HG03175 (cell line): Measurements from ENCODE around the gene HMOX1.
"Not testable (repeated sequence)": the region's sequence is repeated elsewhere in the genome, so short reads cannot be mapped to it uniquely, and the experiment has no call there.

Experiments
- ATAC-seq: cut with Tn5 transposase; IDR thresholded peaks from one replicate; pipeline ENCODE4 v1.9.1; 2021; ENCODE audit warnings: mild to moderate bottlenecking, moderate library complexity; ENCODE audit not compliant: unreplicated experiment

Gene HMOX1

GRCh38 chr22:35349704-35350538 lies 31.0 kb upstream of the HMOX1 start:
- no peak for ATAC-seq

GRCh38 chr22:35350539-35351503 lies 30.1 kb upstream of the HMOX1 start:
- peak; percentile 68 for ATAC-seq

GRCh38 chr22:35352214-35353111 lies 28.4 kb upstream of the HMOX1 start:
- ATAC-seq: peak; percentile 35

DNA sequence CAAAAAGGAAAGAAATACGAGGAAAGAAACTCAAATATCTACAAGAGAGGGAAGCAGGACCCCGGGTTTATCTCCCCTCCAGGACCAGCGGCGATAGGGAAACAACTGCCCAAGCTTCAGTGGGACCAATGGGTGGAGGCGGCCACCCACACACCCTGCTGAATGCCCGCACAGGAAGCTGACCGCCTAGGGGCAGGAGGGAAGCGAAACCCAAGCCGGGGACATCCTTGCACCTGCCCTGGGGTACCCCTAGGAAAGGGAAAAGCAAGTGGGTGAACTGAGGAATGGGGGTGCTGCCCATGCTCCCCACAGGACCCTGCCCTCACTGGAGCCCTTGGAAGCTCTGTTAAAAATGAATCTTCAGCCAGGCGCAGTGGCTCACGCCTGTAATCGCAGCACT lies 27.6 kb upstream of the HMOX1 start:
- no peak for ATAC-seq

DNA sequence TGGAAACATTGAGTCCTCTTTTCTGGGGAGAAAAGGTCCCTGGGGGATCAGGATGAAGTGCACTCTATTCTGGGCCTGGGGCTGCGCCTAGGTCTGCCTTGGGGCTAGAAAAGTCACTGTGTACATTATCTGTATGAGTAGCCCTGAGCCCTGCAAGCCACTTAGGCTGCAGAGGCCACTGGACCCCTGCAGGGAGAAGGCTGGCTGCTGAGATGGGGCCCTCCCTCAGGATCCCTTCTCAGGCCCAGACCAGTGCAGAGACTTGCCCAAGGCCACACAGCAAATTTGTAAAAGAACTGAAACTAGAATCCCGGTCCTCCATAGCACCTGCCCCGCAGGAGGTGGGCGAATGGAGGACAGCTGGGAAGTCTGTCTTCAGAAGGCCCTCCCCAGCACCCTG lies 26.8 kb upstream of the HMOX1 start:
- ATAC-seq: no peak

DNA sequence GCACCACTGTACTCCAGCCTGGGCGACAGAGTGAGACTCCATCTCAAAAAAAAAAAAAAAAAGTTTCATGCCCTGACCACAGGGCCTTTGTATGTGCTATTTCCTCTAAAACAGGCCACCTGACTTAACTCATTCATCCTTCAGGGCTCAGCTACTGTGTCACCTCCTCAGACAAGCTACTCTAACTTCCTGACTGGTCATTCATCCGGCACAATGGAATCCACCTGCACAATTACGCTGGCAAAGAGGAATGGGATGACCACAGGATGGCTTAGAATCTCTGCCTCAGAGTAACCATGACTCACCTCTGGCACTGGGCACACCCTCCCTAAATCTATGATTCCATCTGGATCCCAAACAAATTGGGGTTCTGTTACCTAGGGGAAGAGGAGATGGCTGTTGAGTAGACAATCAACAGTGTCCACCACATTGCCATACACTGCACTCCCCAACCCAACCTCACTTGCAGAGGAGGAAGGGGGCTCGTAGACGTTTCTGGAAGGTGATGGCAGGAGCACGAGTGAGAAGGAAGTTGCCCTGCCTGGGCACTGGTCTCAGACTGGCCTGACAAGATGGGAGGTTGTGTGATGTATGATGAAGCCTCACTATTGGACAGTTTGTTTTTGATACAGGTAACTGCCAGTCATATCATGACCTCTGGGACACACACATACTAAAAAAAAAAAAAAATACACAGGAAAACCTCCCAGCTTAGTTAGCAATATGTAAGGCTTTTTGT lies 22.8 kb upstream of the HMOX1 start:
- ATAC-seq: no peak

- ATAC-seq: no peak
Measured at GRCh38 chr22:35359380-35360065, 21.4 kb upstream of the HMOX1 start.

DNA sequence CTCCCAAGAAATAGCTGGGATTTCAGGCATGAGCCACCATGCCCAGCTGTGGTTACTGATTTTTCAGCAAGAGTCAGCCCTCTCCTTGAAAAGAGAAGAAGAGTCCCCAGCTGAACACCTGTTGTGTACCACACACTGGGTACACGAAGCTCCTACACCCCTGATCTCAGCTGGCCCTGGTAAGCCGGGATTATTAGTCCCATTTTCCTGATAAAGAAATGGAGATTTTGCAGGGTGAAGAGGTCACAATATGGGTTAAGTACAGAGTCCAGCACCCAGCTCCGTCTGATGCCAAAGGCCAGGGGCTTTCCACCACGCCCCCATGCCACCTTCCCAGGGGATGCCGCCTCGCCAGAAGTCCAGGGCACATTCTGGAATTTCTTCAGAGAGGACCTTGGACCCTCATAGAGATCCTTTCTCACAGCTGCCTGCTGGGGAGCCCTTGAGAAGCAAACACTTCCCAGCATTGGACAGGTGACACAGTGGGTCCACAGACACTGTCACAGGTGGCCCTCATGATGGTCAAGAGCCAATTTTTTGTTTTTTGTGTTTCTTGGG lies 19.8 kb upstream of the HMOX1 start:
- no peak for ATAC-seq

DNA sequence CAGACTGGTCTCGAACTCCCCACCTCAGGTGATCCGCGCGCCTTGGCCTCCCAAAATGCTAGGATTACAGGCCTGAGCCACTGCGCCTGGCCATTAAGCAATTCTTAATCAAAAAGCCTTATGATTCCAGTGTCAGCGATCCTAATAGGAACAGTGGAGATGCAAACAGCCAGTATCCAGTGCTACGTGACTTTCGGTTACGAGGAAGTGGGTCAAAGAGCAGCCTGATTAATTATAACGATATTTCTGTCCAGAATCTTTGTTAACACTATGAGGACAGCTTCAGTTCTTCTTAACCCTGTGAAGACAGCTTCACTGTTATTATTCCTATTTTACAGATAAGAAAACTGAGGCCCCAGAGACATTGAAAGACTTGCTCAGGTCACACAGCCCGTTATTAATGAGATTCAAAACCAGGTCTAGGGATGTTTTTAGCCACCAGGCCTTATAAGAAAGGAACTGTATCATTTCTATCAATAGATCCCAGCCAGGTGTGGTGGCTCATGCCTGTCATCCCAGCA lies 17.3 kb upstream of the HMOX1 start:
- ATAC-seq: no peak

- not testable (repeated sequence) for ATAC-seq
Measured at GRCh38 chr22:35364230-35364629, 16.7 kb upstream of the HMOX1 start.

DNA sequence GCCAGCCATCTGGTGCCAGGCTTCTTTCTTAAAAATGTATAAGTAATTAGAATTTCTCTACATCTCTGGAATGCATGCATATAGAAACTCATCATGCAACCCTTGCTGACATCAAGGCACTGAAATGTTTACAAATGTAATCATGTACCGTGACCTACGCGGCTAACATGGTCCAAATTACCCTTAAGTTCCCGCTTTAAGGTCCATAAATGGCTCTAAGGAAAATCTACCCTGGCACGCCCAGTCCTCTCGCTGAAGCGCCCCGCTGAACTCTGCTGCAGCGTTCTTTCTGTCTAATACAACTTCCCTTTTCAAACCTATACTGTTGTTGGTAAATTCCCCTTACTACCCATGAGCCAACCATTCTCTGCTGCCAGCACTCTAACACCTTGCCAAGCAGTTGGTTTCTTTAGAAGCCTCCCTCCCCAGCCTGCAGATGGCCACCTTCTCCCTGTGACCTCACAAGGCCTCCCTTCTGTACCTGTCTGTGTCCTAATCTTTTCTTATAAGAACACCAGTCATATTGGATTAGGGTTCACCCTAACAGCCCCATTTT lies 13.5 kb upstream of the HMOX1 start:
- ATAC-seq: no peak

GRCh38 chr22:35368386-35368785 lies 12.5 kb upstream of the HMOX1 start:
- no peak for ATAC-seq

GRCh38 chr22:35369996-35370395 lies 10.9 kb upstream of the HMOX1 start:
- ATAC-seq: no peak

GRCh38 chr22:35373781-35374180 lies 7.1 kb upstream of the HMOX1 start:
- no peak for ATAC-seq

DNA sequence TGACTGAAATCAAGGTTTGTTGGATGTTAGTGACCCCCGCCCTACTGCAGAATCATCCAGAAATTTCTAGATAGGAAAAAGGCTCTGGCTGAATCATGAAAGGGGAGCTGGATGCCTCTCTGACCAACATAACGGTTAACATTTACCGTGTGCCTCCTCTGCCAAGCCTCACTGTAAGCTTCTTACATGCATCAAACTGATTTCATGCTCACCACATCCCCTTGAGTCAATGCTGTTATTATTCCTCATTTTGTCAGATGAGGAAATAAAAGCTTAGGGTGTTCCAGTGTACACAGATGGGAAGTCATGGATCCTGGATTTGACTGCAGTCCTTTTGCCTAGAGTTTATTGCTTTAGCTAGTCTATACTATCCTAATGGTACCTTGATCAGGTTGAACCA lies 5.9 kb upstream of the HMOX1 start:
- ATAC-seq: no peak

GRCh38 chr22:35375526-35375925 lies 5.4 kb upstream of the HMOX1 start:
- ATAC-seq: no peak

DNA sequence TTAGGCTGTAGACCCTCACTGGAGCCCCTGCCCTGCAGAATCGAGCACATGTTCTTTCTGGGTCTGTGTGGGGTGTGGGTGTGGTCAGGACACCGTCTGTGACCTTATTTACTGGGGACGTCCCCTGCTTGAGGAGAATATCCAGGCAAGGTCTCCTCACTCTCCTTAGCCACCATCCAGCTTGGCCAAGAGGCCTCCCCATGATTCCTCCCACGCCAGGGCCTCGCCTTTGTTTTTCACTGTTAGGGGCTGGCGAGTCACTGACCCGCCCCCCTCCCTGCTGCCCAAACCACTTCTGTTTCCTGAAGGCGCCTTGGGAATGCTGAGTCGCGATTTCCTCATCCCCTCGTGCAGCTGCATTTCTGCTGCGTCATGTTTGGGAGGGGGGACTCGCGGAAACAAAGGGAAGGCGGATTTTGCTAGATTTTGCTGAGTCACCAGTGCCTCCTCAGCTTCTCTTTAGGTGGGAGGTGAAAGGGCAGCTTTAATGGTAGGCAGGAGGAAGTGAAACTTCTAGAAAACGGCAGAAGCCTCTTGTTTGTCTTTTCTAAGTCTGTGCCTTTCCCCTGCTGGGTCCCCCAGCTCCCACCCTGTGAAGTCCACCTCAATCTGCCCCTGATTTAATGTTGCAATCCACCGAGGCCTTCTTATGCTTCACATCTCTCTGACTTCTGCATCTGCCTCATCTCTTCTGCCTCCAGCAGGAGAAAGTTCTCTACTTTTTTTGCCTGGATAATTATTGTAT lies 4.0 kb upstream of the HMOX1 start:
- peak; percentile 63 for ATAC-seq

DNA sequence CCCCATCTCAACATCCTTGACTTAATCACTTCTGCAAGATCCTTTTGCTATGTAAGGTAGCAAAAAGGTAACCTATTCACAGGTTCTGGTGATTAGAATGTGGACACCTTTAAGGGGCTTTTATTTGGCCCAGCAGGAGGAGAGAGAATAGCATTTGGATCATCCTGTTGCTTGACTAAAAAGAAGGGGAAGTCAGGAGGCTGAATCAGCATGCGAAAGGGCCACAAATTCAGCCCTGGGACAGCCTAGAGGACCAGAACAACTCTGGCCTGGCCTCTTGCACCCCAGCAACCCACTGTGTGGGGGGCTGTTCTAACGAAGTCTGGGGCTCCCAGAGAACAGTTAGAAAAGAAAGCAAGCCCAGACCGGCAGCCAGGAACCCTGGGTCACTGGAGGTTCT lies 3.2 kb upstream of the HMOX1 start:
- no peak for ATAC-seq
